Embryonic facial prominence (tissue), 1 donor: Measurements from ENCODE around the gene ATP5ME.
"Not testable (repeated sequence)": the region's sequence is repeated elsewhere in the genome, so short reads cannot be mapped to it uniquely, and the experiment has no call there.

Experiments used
- DNase-seq: peaks from one replicate; pipeline ENCODE4 v3.0.0-alpha.2; 2016; ENCODE audit errors: extremely low spot score

ATP5ME gene

DNA sequence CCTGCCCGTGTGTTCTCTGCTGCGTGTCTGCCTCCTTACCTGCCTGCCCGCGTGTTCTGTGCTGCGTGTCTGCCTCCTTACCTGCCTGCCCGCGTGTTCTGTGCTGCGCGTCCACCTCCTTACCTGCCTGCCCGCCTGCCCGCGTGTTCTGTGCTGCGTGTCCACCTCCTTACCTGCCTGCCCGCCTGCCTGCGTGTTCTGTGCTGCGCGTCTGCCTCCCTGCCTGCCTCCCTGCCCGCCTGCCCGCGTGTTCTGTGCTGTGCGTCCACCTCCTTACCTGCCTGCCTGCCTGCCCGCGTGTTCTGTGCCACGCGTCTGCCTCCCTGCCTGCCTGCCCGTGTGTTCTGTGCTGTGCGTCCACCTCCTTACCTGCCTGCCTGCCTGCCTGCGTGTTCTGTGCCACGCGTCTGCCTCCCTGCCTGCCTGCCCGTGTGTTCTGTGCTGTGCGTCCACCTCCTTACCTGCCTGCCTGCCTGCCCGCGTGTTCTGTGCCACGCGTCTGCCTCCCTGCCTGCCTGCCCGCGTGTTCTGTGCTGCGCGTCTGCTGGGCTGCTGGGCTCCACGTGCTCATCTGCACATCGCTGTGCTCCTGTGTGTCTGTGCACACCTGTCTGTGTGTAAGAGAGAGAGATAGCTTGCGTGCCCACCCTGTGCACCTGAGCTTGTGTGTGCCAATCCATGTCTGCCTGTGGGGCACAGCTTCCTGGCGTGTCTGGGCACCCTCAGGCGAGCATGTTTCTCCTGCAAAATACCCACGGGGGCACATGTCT, 38.8 kb downstream of the ATP5ME start:
- not testable (repeated sequence) for DNase-seq

DNA sequence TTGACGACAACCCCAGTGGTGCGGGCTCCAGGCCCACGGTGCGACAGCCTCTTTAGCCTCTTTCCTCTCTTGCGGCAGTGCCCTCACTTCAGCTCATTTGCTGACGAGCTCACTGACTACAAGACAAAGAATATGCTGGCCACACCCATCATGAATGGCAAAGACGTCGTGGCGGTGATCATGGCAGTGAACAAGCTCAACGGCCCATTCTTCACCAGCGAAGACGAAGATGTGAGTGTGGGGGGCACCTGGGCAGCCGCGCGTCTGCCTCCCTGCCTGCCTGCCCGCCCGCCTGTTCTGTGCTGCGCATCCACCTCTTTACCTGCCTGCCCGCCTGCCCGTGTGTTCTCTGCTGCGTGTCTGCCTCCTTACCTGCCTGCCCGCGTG, 39.5 kb downstream of the ATP5ME start:
- no peak for DNase-seq

DNA sequence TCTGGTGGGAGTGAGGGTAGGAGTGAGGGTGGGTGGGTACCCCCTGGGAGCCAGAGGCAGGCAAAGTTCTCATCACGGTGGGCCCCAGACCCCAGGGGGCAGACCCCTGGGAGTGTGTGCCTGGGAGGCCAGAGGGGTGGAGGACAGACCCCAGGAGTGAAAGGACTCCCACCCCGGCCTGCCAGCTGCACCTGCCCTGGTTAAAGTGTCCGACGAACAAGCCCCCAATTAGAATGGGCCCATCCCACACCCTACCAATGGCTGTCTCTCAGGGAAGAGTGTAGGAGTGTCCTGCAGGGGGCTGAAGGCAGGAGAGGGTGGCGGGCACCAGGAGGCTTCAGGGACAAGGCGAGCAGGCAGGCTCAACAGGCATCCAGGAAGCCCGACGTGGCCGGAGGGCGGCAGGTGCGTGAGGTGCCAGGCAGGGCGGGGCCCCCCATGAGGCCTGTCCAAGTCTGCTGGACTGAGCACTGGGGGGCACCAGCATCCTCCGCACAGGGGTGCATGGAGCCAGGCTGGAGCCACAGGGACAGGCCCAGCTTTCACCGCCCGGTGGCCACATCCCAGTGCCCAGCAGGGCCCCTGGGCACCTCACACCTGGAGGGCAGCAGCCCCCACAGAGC, 40.0 kb downstream of the ATP5ME start:
- no peak for DNase-seq

DNA sequence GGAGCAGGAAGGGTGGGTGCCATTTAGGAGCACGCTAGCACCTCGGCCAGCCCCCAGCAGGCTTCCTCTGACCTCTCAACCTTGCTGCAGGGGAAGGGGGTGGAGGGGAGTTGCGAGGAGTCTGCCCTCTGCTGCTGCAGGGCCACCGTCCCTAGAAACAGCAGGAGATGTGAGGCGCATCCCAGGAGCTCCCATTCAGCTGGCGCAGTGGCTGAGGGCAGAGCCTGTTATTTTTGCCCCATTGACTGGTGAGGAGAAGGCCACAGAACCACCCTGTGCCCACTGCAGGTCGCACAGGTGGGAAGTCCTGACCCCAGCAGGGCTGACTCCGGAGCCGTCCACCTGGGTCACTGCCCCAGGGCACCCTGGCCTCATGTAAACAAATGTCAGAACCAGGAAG, 40.7 kb downstream of the ATP5ME start:
- DNase-seq, result no peak

DNA sequence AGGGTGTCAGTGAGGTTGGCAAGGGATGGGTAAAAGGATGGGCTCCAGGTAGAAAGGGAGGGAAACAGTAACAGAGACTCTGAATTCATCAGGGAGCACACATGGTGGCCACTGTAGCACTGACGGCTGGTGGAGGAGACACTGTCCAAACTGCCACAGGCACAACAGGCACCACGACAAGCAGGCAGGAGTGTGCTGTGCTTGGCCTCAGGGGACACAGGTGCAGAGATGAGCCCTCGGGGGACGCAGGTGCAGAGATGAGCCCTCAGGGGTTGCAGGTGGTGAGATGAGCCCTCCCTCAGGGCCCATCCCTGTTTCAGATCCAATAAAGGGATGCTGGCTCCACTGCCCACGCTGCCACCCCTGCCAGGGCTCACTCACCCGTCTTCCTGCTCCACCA, 41.1 kb downstream of the ATP5ME start:
- no peak for DNase-seq

DNA sequence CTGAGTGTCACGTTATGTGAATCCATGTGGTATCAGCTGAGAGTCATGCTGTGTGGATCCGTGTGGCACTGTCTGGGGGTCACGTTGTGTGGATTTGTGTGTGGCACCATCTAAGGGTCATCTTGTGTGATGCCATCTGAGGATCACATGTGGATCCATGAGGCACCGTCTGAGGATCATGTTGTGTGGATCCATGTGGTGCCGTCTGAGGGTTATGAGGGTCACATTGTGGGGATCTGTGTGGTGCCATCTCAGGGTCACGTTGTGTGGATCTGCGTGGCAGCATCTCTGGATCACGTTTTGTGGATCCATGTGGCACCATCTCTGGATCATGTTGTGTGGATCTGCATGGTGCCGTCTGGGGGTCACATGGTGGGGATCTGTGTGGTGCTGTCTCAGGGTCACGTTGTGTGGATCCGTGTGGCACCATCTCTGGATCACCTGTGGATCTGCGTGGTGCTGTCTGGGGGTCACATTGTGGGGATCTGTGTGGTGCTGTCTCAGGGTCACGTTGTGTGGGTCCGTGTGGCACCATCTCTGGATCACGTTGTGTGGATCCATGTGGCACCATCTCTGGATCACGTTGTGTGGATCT, 41.8 kb downstream of the ATP5ME start:
- DNase-seq, result no peak

DNA sequence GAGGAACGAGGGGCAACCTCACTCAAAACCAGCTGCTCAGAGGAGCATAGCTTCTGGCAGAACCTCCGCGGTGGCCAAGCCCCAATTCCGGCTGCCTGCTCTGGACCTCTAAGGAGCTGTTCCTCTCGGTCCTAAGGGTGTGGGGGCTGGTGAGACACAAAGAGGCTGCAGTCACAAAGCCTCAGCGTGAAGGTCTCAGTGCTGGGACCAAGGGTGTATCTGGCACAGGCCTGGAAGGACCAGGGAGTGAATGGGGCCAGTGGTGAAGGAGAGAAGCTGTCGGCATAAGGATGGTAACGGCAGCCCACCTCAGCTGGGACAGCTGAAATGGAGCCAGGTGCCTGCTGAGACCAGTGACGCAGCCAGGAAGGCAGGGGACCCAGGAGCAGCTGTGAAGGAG, 43.4 kb downstream of the ATP5ME start:
- no peak for DNase-seq

DNA sequence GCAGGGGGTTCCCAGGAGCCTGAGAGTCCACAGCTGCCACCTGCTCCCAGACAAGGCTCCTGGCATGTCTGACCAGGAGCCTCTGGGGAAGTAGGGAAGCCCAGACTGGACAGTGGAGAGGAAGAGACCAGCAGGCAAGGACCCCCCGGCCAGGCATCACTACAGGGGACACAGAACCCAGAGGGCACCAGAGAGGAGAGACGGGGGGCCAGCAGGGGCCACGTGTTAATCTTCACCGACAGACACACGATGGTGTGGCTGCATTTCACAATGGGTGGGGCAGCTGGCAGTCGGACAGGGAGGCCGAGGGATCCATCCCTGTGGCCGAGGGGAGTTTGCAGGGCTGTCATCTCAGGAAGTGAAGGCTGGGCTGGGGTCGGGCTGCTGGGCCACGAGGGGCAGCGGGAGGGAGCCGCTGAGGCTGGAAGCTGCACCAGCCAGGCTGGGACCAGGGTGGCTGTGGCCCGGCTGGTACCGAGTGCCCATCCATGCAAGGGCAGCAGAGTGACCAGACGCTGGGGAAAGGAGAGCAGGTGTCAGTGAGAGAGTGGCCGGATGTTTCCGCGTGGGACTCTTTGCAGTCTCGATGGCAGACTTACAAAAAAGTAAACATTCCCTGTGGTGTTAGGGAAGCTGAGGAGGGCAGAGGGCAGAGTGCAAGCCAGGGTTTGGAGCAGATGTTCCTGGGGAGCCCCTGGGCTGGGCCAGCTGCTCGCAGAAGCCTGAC, 44.0 kb downstream of the ATP5ME start:
- DNase-seq, result no peak

DNA sequence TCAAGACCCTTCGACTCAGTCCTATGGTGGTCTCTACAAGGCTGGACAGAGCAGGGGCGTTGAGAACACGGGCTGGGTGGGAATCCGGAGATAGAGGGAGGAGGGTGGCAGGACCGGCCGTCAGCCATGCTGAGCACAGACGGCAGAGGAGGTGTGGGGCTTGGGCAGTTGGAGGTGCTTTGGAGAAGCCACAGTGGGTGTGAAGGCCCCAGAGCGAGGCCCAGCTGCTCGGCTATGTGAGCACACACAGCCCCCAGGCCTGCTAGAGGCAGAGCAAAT, 44.5 kb downstream of the ATP5ME start:
- no peak for DNase-seq

DNA sequence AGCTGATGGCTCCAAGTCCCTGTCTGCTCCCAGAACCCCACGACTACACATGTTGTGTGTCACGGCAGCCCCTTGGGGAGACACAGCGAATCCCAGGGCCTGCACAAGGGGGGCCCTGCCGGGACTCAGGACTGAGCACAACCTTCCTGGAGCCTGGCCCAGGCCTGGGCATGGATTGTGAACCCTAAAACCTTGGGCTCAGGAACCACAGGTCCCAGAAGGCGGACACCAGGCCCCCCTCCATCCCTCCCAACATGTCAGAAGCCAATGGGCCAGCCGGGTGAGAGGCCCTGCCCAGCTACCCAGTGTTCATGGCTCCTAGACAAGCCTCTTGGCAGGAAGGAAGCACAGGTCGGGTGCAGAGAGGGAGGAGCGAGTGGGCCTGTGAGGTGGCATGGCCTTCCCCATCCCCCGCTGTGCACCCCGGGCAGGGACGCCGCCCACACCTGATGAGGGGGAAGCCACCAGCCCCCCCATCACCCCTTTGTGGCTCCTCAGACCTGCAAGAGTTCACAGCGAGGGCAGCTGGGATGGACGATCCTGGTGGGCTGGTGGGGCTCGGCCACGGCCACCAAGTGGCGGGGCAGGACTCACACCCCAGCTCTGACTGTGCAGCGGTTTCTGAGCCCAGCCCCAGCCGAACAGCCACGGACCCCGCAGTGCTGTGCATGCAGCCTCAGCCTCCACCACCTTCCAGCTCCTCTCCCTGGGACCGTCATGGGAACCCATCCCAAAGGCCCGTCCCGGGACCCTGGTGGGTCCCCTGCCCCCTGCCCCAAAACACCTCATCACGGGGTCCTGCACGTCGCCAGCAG, 45.0 kb downstream of the ATP5ME start:
- DNase-seq, result no peak

DNA sequence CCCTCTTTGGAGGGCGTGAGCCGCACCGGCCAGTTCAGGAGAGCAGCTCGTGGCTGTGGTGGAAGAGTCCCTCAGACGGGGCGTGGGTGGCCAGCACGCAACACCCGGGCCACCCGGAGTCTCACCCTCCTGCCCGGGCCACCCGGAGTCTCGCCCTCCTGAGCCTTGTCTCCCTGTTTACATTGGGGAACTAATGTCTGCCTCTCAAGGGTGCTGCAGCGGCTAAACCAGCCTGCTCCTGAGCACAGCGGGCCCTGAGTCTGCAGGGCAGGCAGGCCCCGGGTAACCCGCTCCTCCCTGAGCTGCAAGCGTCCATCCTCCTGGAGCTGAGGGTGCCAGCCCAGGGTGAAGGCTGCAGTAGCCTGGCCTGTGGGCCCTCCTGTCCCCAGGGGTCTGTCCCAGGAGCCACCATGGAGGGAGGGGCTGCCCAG, 45.8 kb downstream of the ATP5ME start:
- DNase-seq, result no peak

DNA sequence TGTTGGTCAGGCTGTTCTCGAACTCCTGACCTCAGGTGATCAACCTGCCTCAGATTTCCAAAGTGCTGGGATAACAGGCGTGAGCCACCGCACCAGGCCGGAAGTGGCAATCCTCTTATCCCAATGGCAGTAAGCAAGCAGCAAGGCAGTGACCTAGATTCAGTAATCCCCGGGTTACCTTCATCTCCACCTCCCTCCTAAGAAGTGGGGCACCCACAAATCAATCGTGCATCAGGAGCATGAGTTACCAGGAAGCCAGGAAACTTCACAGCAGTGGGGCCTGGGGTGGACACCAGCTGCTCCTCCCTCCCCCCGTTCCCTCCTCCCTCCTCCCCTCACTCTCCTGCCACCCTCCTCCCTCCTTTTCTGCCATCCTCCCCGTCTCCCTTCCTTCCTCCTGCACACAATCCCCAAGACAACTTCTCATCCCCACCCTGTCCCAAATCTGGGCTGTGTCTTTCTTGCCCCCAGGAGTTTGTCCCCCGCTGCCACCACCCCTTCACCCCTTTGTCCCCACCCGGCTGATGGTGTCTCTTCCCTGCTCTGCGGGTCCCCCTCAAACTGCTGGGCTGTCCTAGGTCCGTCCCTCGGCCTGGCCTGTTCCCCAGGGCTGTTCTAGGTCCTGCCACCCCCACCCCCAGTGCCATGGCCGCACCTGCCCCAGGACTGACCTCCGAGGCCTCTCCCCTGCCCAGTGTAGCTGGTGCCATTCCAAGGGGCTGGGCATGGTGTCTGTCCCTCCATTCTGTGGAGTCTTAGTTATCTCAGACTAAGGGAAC, 46.5 kb downstream of the ATP5ME start:
- no peak for DNase-seq

DNA sequence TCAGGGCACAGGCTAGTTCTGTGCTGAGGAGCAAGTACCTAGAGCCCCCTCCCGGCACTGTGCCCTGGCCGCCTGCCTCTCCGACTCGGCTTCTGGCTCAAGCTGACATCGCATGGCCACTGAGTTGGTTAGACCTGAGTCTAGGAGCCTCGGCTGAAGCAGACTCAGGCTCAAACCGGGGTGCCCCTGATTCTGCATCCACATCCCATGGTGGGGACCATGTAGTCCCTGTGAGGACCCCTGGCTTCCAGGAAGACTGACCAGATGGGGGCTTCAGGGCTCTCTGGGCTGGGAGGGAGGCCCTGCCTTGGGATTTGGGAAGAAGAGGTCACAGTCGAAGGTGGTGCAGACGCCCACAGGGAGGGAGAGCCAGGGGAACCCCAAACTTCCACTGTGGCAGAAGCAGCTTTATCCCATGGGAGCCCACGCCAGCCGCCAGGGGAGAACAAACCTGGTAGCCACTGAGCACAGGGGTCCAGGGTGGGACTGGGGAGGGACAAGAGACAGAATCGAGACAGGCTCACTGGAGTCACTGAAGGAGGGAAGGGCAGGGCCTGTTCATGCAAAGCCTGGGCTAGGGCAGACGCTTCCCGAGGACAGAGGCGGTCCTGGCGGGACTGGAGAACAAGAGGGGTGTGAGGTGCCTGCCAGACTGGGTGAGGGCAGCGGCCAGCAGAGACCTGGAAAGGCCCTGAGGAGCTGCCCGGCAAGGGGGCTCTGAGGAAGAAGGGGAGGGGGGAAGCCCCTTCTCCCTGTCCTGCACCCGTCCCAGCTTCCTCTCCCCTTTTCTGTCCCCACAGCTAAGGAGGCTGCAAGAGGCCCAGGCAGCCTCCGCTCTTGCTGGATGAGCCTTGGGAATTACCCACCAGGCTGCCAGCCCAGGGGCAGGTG, 47.6 kb downstream of the ATP5ME start:
- no peak for DNase-seq

DNA sequence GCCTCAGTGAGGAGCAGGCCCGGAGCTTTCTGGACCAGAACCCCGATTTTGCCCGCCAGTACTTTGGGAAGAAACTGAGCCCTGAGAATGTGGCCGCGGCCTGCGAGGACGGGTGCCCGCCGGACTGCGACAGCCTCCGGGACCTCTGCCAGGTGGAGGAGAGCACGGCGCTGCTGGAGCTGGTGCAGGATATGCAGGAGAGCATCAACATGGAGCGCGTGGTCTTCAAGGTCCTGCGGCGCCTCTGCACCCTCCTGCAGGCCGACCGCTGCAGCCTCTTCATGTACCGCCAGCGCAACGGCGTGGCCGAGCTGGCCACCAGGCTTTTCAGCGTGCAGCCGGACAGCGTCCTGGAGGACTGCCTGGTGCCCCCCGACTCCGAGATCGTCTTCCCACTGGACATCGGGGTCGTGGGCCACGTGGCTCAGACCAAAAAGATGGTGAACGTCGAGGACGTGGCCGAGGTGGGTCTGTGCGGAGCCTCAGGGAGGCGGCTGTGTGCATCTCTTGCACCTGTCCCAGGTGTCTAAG, 48.4 kb downstream of the ATP5ME start:
- no peak for DNase-seq

DNA sequence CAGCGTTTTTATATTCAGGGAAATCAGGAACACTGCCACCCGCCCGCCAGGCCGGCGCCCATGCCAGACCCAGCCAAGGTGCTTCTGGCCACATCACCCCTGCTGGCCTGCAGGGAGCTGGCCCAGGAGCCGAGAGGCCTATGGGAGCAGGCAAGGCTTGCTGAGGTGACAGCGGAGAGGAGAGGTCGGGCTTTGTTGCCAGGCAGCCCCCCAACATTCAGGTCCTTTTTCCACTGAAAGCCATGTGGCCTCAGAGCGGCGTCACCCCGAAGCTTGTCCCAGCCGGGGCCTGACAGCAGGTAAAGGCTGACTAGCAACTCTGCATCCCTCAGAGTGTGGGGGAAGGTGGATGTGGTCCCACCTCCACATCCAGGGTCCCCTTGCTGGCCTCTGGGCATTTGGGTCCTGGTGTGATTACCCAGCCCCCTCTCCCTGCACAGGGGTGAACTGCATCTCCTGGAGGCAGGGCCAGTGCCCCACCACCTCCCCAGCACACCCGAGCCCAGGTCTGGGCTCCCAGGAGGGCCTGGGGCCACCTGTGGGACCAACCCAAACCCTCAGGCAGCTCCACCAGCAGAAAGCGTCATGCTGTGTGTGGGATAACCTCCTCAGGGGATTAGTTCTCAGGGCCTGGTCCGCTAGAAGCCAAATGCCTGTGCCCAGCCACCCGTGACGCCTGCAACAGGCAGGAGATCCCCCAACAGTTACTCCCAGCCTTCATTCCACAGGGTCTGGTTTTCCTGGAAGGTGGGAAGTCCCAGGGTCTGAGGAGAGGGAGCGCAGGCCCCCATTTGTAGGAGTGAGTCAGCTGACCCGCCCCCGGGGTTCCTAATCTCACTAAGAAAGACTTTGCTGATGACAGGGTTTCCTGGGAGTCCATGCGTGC, 49.1 kb downstream of the ATP5ME start, which contains the start of gene PDE6B:
Gene PDE6B, plus strand, starts transcription at position 869 of the 886 bp plus-strand sequence. CDS start 54 bp downstream, outside the sequence.
- DNase-seq, result no peak

DNA sequence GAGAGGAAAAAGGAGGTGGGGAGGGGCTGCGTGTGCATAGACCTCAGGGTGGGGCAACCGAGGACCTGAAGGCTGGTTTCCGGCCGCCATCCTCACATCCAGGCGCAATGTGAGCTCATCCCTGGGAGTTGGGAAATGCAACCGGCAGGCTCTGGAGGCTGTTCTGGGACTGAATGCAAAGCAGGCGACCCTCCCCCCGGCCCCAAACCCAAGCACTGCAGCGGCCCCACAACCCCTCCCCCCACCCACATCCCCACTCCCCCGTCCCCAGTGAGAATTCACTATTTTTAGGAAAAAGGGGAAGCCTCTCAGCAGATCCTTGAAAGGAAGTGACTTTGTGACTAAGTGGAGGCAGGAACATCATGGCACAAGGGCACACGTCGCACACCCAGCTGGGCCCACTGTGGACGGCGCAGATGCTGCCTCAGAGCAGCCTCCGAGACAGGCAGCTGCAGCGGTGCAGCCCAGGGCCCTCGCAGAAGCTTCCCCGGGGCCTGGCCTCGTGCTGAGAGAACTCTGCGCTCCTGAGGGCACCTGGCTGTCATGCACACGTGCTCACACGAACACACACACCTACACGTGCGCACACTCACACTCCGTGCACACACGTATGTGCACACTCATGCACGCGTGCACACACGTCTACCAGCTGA, 50.0 kb downstream of the ATP5ME start:
- no peak for DNase-seq

DNA sequence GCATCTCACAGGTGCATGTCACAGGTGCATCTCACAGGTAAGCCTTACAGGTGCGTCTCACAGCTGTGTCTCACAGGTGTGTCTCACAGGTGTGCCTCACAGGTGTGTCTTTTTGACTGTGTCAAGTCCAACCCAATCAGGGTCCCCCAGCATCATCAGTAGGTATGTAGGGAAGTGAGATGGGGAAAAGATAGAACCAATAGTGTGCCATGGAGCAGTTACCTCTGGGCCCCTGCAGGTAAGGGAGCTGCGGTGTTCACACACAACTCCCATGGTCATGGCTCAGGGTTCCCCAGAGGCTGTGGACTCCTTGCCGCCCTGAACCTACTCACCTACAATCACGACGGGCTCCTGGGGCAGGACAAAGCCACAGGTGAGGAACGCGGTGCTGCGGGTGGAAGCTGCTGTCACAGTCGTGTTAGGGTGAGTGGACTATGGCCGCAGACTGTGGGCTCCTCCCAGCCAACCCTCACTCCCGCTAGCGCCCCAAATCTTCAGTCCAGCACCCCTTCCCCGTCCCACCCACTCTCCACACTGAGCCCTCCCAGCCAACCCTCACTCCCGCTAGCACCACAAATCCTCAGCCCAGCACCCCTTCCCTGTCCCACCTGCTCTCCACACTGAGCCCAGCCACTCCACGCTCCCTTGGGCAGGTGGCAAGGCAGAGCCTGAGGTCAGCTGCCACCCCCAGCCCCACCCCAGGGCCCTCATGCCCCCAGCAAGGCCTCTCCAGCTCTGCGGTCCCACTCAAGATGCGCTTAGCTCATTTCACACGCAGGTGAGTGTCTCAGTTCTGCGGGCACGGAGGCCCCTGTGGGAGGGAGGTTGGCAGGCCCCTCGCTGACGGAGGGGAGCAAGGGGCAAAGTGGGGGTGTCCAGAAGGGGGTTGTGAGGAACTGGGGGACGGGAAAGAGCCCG, 50.8 kb downstream of the ATP5ME start:
- DNase-seq, result no peak
